ENCODE results near the gene SERTAD1. TPM values are rescaled to one million over a fixed set of nuclear protein-coding genes. Genes with fewer than 3 reads are reported as not detected.
A peak's percentile ranks its signal among the peaks of the same experiment; 100 is the strongest.
"Not testable (repeated sequence)": the region's sequence is repeated elsewhere in the genome, so short reads cannot be mapped to it uniquely, and the experiment has no call there.

The SERTAD1 gene
- total and polyA plus RNA-seq, 8 donors = 2.6 to 11.9 (median 4.7) TPM

DNA sequence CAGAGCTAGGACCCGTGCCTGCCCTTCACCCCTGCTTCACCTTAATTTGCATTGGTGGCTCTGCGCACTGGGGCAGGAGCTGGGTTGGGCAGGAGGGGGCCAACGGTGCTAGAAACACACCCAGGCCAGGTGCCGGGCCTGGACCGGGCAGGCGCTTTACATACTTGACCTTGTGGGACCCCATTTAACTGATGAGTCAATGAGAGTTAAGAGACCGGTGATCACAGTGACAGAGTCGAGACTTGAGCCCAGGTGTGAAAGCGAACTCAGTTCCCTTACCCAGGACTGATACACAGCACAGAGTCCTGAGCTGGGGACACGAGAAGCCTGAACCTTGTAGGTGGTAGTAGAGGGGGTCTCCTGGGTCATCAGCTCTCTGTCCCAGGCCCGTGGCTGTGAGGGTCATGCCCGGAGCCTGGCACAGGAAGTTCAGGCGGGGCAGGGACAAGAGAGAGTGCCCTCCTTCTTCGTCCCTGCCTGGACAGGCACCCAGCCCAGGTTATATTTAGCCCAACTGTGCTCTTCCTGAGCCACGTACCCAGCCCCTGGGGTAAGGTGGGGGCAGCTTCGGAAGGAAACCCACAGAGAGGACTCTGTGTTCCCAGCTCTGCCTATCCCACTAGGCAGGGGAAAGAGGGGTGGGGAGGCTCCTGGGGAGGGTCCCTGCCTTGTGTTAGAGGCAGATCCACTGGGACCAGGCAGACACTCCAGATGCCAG lies 14.5 kb downstream of the SERTAD1 start:
- Histone ChIP-seq H3K36me3 (no peaks in the 10 kb centered on the region), H3K27me3 (no peaks in the 10 kb centered on the region), H3K4me3 (no peak overlapping the region), H3K9me3 (no peaks in the 10 kb centered on the region), H3K27ac (no peak overlapping the region), H3K4me1 (no peaks in the 10 kb centered on the region)
- WGBS, 2 donors = 59% methylated on average over 16 of the region's 16 CpGs
- no peak for FAIRE-seq
- intact Hi-C loops (cut with DNase I) = no loop called here
- TF ChIP-seq, protein P1, sequence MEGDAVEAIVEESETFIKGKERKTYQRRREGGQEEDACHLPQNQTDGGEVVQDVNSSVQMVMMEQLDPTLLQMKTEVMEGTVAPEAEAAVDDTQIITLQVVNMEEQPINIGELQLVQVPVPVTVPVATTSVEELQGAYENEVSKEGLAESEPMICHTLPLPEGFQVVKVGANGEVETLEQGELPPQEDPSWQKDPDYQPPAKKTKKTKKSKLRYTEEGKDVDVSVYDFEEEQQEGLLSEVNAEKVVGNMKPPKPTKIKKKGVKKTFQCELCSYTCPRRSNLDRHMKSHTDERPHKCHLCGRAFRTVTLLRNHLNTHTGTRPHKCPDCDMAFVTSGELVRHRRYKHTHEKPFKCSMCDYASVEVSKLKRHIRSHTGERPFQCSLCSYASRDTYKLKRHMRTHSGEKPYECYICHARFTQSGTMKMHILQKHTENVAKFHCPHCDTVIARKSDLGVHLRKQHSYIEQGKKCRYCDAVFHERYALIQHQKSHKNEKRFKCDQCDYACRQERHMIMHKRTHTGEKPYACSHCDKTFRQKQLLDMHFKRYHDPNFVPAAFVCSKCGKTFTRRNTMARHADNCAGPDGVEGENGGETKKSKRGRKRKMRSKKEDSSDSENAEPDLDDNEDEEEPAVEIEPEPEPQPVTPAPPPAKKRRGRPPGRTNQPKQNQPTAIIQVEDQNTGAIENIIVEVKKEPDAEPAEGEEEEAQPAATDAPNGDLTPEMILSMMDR (IDR thresholded peaks at IDR 0.05) = no peak
- no peak for ATAC-seq
- DNase-seq = no peak

DNA sequence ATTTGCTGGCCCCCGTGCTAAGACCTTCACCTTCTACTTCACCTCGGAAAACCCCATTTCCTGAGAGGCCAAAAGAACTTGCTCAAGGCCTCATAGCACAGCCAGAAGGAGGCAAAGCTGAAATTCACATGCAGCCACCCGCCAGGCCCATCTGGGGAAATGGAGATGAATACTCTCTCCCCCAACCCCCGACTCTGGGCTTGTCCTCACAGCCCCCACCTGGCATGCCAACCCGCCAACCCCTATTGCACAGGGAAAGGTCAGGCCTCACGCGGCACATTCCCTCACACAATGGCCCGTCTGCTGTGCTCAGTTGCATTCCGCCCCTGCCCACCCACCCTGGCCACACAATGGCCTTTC lies 15.8 kb downstream of the SERTAD1 start:
- intact Hi-C loops (cut with DNase I) = no loop called here
- no peak for ATAC-seq
- no peak overlapping the region for H3K4me3 ChIP-seq

DNA sequence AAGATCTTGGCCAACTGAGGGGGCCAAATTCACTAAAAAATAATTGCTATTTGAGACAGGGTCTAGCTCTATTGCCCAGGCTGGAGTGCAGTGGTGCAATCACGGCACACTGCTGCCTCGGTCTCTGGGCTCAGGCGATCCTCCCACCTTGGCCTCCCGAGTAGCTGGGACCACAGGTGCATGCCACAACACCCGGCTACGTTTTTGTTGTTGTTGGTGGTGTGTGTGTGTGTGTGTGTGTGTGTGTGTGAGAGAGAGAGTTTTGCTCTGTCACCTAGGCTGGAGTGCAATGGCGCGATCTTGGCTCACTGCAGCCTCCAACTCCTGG lies 17.2 kb downstream of the SERTAD1 start:
- H3K36me3 ChIP-seq; FAIRE-seq; H3K4me3 ChIP-seq; H3K4me1 ChIP-seq; H3K9me3 ChIP-seq; intact Hi-C loops (cut with DNase I); DNase-seq; H3K27ac ChIP-seq; H3K27me3 ChIP-seq; ATAC-seq: not testable (repeated sequence)
- WGBS, 2 donors = 80 to 90% methylated on average over 8 of the region's 8 CpGs

More for the DNA sequence above, 15.8 kb downstream of the SERTAD1 start:
- no peak for DNase-seq
- no peaks in the 10 kb centered on the region for H3K4me1 ChIP-seq
- no peak overlapping the region for H3K27ac ChIP-seq
- H3K9me3 ChIP-seq = no peaks in the 10 kb centered on the region
- 70 to 73% methylated on average over 9 of the region's 9 CpGs for WGBS, 2 donors
- TF ChIP-seq, protein P1 (IDR thresholded peaks at IDR 0.05) = no peak
- no peaks in the 10 kb centered on the region for H3K27me3 ChIP-seq
- no peaks in the 10 kb centered on the region for H3K36me3 ChIP-seq
- FAIRE-seq = no peak

DNA sequence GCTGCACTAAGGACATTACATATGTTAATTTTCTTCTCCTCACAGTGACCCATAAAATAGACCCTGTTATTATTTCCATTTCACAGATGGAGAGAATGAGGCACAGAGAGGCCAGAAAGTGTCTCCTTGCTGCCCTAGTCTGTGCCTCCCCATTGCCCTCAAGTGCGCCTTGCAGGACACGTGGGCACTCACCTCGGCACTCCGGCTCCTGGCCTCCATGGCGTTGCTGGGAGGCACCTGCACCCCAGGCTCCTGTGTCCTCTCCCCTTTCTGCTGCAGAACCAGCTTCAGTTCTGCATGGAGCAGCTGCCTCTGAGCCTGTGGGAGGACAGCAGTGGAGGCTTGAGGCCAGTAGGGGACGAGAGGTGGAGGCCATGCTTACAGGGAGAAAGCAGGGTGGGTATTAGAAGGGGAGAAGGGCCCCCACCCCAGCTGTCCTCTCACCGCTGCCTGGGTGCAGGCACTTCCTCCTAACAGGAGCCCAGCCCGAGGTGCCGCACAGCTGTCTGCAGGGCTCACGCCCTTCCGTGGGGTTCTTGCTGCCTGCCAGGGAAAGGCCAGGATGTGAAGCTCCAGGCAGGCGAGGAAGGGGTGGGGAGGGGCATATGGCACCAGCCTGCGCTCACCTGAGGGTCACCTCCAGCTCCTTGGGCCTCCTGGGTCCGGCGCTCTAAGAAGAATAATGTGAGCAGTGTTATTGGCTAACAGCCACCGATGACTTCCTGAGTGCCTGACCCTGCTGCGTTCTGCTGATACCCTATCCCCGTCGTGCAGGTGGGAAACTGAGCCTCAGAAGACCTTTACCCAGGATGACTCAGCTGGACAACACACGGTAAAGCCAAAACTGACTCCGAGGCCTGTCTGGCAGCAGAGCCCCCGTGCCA lies 17.8 kb downstream of the SERTAD1 start:
- TF ChIP-seq, protein P1 (IDR thresholded peaks at IDR 0.05) = no peak
- intact Hi-C loops (cut with DNase I) = no loop called here
- whole genome bisulfite sequencing, 2 donors = 64 to 69% methylated on average over 22 of the region's 22 CpGs

DNA sequence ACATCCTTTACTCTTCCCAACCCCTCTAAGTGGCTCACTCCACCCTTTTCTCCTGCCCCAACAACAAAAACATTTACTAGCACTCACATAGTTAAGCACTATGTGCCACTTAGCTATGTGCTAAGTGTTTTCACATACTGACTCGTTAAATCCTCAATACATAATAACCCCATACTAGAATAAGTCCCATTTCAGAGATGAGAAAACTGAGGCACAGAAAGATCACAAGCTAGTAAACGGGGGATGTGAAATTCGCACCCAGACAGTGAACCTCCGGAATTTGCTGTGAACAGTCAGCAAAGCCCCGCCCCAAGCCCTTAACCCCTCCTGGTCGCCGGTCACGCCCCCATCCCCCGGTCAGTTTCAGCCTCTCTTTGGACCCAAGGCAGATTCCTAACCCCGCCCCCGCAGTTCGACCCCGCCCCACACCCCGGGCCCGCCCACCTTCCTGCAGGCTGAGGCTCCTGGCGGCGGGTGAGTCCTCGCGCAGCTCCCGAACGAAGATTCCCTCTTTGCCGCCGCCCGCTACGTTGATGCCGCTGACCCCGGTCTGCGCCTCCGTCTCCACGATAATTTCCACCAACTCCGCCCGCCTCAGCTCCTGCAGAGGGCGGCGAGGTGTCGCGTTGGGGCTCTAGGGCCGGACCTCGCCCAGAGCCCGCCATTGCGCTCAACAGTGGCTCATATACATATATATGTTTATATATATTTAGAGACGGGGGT lies 22.4 kb downstream of the SERTAD1 start:
- Histone ChIP-seq H3K4me1 (no peaks in the 10 kb centered on the region), H3K27me3 (no peaks in the 10 kb centered on the region), H3K36me3 (no peaks in the 10 kb centered on the region), H3K4me3 (peak overlapping the region; percentile 20 to 62 (median 38)), H3K9me3 (no peaks in the 10 kb centered on the region), H3K27ac (peak overlapping the region; percentile 39 to 66 (median 56))
- 1% methylated on average over 39 to 41 of the region's 41 CpGs for WGBS, 2 donors
- peak; percentile 83 to 91 (median 88) for DNase-seq
- intact Hi-C loops (cut with DNase I) = no loop called here
- FAIRE-seq = no peak
- peak; percentile 91 to 96 (median 92) for ATAC-seq
- TF ChIP-seq, protein P1 (IDR thresholded peaks at IDR 0.05) = no peak

More for the DNA sequence above, 17.8 kb downstream of the SERTAD1 start:
- H3K9me3 ChIP-seq = no peaks in the 10 kb centered on the region
- no peak overlapping the region for H3K27ac ChIP-seq
- no peak for ATAC-seq
- no peak for DNase-seq
- no peak overlapping the region for H3K4me3 ChIP-seq
- no peaks in the 10 kb centered on the region for H3K4me1 ChIP-seq
- H3K27me3 ChIP-seq = no peaks in the 10 kb centered on the region
- FAIRE-seq = no peak
- no peaks in the 10 kb centered on the region for H3K36me3 ChIP-seq

Measured in pancreas (tissue), 10 donors.